Stimulated activated naive CD8-positive, alpha-beta T cell treated with anti-CD3 and anti-CD28 coated beads, Interleukin-15, amount 100 ng/mL, for 72 hours (primary cell): Measurements from ENCODE around the gene CLMN.

ENCODE experiments used
- ATAC-seq: fragments of 150-1000 bp; cut with Tn5 transposase; 2 replicates; pipeline ENCODE4 v1.10.0; 2021; ENCODE audit warnings: mild to moderate bottlenecking, moderate library complexity
- DNase-seq, 2 donors: peaks; one replicate each; pipeline ENCODE4 v3.0.0; 2021 to 2022
- H3K27ac Mint-ChIP-seq, 2 donors: one replicate each; pipeline ENCODE4 v1.8.0; 2022; ENCODE audit warnings: mild to moderate bottlenecking in 2 of 2, mixed read lengths in 2 of 2, moderate library complexity in 2 of 2
- H3K27me3 Mint-ChIP-seq: one replicate; pipeline ENCODE4 v1.8.0; 2022; ENCODE audit warnings: mixed read lengths
- H3K4me1 Mint-ChIP-seq: one replicate; pipeline ENCODE4 v1.8.0; 2022; ENCODE audit warnings: mild to moderate bottlenecking, mixed read lengths
- H3K4me3 Mint-ChIP-seq, 2 donors: one replicate each; pipeline ENCODE4 v1.8.0; 2022; ENCODE audit warnings: mild to moderate bottlenecking in 2 of 2, mixed read lengths in 2 of 2, moderate library complexity in 1 of 2
- H3K9me3 Mint-ChIP-seq, 2 donors: one replicate each; pipeline ENCODE4 v1.8.0; 2022; ENCODE audit warnings: mixed read lengths in 2 of 2

The CLMN gene

GRCh38 chr14:95318399-95319311 is 1.1 kb downstream of the CLMN start:
- no peak overlapping the region for H3K27ac Mint-ChIP-seq
- peaks cover 32% of the 10 kb centered on the region for H3K4me1 Mint-ChIP-seq
- H3K27me3 Mint-ChIP-seq, result peaks cover 65% of the 10 kb centered on the region
- ATAC-seq (no peak), DNase-seq (no peak)
- peak overlapping the region; percentile 74 to 81 for H3K4me3 Mint-ChIP-seq
- no peaks in the 10 kb centered on the region for H3K9me3 Mint-ChIP-seq

- Mint-ChIP-seq H3K4me1 (peaks cover 32% of the 10 kb centered on the region), H3K4me3 (no peak overlapping the region), H3K9me3 (no peaks in the 10 kb centered on the region), H3K27ac (no peak overlapping the region), H3K27me3 (peaks cover 64% of the 10 kb centered on the region)
- no peak for ATAC-seq
- DNase-seq, result no peak
Observed at GRCh38 chr14:95317817-95318343, 1.8 kb downstream of the CLMN start.

DNA sequence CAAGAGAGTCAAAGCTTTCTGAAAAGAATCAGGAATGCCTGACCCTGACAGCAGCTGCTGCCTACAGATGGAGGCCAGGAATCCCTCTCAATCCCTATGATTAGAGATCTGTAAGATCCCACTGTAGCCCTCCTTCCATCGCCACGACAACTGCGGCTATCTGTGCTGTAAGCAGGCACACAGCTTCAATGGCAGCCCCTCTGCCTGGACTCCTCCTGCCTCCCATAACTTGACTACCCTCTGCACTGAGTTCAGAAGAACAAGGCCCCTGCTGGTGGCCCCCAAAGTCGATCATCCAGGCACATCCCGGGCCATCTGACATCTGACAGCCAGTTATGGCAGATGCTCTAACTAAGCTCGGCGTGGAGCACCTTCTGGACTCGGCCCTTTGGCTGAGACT is 2.9 kb downstream of the CLMN start:
- DNase-seq, result no peak
- Mint-ChIP-seq H3K9me3 (no peaks in the 10 kb centered on the region), H3K27me3 (peaks cover 56% of the 10 kb centered on the region), H3K4me1 (peaks cover 32% of the 10 kb centered on the region), H3K27ac (no peak overlapping the region), H3K4me3 (no peak overlapping the region)
- no peak for ATAC-seq

- Mint-ChIP-seq H3K27ac (no peak overlapping the region), H3K9me3 (no peaks in the 10 kb centered on the region), H3K4me1 (peaks cover 32% of the 10 kb centered on the region), H3K27me3 (peaks cover 56% of the 10 kb centered on the region), H3K4me3 (no peak overlapping the region)
- DNase-seq, result no peak
- ATAC-seq, result no peak
Observed at GRCh38 chr14:95315579-95315978, 4.1 kb downstream of the CLMN start.

DNA sequence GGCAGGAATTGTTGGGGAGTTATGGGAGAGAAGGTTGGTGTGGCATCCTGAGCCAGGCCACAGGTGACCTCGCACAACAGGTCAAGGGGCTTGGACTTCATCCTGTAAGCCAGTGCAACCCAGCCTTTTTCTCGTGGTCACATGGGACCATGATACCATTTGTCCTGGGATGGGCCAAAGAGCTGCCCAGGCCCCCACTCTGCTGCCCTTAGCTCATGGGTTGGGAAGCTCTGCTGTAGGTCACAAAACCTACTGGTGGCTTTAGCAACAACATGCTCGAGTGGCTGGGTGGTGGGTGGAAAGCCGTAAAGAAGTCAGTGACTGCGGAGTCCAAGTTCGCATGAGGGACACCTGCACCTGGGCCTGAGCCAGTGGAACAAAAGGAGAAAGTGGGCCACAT is 4.6 kb downstream of the CLMN start:
- H3K4me1 Mint-ChIP-seq, result peaks cover 32% of the 10 kb centered on the region
- DNase-seq (no peak), ATAC-seq (no peak)
- H3K27me3 Mint-ChIP-seq, result peaks cover 56% of the 10 kb centered on the region
- no peak overlapping the region for H3K4me3 Mint-ChIP-seq
- no peaks in the 10 kb centered on the region for H3K9me3 Mint-ChIP-seq
- no peak overlapping the region for H3K27ac Mint-ChIP-seq

DNA sequence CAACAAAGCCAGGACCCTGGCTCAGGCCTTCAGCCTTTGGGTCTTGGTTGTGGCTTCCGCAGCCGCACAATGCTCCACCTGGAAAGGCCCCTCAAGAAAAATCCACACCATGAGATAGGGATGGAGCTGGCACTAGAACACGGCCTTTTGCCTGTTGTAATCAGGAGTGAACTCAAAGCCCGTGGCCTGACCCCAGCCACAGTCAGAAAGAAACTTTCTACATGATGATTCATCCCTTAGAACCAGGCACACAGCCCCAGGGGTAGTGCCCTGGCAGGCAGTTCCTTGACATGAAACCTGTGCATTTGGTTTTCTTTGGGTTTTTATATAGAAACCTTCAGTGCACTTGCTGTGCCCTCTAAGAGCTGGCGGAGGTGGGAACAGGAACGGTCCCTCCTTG is 5.1 kb downstream of the CLMN start:
- Mint-ChIP-seq H3K4me3 (peak overlapping the region; percentile 34 to 50), H3K27ac (peak overlapping the region in 1 of 2 donors; percentile 41), H3K4me1 (peaks cover 32% of the 10 kb centered on the region), H3K27me3 (peaks cover 55% of the 10 kb centered on the region), H3K9me3 (no peaks in the 10 kb centered on the region)
- DNase-seq (peak; percentile 48 to 75), ATAC-seq (peak; percentile 95)

GRCh38 chr14:95313707-95314106 is 6.0 kb downstream of the CLMN start:
- DNase-seq (no peak), ATAC-seq (no peak)
- Mint-ChIP-seq H3K9me3 (no peaks in the 10 kb centered on the region), H3K27ac (no peak overlapping the region), H3K4me1 (peaks cover 24% of the 10 kb centered on the region), H3K4me3 (no peak overlapping the region), H3K27me3 (peaks cover 46% of the 10 kb centered on the region)

- Mint-ChIP-seq H3K27me3 (peaks cover 41% of the 10 kb centered on the region), H3K27ac (no peak overlapping the region), H3K4me1 (peaks cover 18% of the 10 kb centered on the region), H3K4me3 (no peak overlapping the region), H3K9me3 (no peaks in the 10 kb centered on the region)
- DNase-seq, result no peak
- ATAC-seq, result no peak
Observed at GRCh38 chr14:95313190-95313589, 6.5 kb downstream of the CLMN start.

DNA sequence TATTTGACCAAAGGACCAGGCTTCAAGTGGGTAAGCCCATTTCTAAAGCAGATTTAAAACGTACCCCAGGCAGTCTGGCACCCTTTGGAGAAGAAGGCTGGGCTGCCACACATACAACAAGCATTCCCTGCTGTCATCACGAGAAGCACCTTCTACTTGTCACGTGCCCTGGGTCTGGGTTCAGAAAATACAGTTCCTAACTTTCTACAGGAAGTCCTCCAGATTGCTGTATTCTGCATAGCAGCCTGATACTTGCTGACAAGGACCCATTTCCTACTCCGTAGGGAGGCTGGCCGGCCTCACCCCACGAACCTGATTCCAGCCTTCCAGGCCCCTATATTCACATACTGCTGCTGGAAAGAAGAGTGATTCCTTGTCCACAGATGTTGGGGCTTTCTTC is 7.4 kb downstream of the CLMN start:
- no peak for DNase-seq
- H3K27ac Mint-ChIP-seq, result peak overlapping the region in 1 of 2 donors; percentile 1
- H3K9me3 Mint-ChIP-seq, result no peaks in the 10 kb centered on the region
- H3K4me3 Mint-ChIP-seq, result no peak overlapping the region
- peaks cover 32% of the 10 kb centered on the region for H3K27me3 Mint-ChIP-seq
- no peak for ATAC-seq
- peaks cover 15% of the 10 kb centered on the region for H3K4me1 Mint-ChIP-seq

DNA sequence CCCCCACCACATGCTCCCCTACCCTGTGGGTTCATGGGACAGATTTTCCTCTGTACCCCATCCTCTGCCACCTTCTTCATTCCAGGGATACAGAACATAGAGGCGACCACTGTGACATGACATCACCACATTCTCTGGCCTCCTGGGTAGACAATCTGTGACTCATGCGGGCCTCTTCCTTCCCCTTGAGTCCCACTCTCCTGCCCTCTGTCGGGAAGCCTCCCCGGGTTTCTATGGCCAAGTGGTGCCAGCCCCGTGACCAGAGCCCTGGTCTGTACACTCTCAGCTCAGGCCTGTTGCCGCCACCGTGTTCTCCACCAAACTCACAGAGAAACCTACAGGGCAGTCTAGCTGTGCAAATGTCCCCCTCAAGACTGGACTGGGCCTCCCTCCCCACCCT is 8.0 kb downstream of the CLMN start:
- no peaks in the 10 kb centered on the region for H3K9me3 Mint-ChIP-seq
- peak overlapping the region in 1 of 2 donors; percentile 80 for H3K27ac Mint-ChIP-seq
- ATAC-seq (no peak), DNase-seq (no peak)
- peaks cover 27% of the 10 kb centered on the region for H3K27me3 Mint-ChIP-seq
- H3K4me1 Mint-ChIP-seq, result peaks cover 15% of the 10 kb centered on the region
- H3K4me3 Mint-ChIP-seq, result no peak overlapping the region

DNA sequence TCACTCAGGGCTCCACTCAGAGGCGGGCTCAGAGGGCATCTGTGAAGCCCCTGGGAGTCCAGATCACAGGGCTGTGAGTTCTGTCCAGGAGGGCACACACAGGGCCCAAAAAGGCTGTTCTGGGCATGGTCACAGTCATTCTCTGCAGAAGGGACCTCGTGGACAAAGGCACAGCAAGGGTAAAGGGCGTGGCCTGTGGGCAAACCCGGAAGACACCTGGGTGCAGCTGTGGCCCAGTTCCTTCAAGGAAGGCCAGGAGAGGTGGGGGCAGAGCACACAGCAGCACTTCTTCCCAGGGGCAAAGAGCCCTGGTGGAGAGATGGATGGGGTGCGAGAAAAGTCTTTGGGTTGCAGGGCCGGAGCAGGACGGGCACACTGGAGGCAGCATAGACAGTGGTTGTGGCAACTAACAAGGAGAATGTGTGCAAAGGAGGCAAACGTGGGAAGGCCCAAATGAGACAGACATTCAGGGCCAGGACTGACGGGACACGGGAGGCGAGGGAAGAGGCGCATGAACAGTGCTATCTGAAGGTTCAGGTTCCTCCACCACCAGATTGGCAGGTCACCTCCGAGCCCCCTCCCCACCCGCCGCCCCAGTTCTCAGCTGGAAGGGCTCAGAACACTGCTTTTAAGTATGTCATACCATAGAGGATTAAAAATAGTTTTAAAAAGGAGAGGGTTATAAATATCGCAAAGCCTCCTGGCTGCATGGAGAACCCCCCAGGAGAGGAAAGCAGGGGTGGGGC is 8.9 kb downstream of the CLMN start:
- DNase-seq (no peak), ATAC-seq (no peak)
- peaks cover 24% of the 10 kb centered on the region for H3K27me3 Mint-ChIP-seq
- H3K27ac Mint-ChIP-seq, result no peak overlapping the region
- no peak overlapping the region for H3K4me3 Mint-ChIP-seq
- H3K4me1 Mint-ChIP-seq, result peaks cover 15% of the 10 kb centered on the region
- no peaks in the 10 kb centered on the region for H3K9me3 Mint-ChIP-seq

DNA sequence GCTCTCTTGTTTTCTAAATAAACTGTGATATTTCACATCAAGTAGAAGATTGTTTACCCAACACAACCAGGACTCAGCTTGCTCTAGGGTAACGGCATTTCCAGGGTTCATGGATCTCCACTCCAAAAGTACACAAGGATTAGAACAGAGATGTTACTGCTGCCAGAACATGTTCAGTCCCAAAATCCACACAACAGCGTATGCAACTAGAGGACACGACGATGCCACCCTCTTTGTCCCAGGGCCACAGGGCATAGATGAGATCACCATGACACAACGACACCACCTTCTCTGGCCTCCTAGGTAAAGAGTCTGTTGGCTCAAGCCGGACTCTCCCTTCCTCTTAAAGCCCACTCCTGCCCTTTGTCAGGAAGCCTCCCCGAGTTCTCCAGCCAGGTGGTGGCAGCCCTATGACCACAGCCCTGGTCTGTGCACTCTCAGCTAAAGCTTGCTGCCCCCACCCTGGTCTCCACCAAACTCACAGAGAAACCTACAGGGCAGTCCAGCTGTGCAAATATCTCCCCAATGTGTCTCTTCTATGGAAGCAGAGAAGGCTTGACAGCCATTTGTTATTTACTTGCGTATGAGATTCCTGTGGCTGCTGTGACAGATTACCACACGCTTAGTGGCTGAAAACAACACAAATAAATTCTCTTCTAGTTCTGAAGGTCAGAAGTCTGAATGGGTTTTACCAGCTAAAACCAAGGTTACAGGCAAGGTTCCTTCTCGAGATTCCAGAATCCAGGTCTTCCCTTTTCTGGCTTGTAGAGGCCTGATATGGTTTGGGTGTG is 10.3 kb downstream of the CLMN start:
- H3K4me1 Mint-ChIP-seq, result peaks cover 6% of the 10 kb centered on the region
- DNase-seq, result no peak
- no peak for ATAC-seq
- H3K4me3 Mint-ChIP-seq, result no peak overlapping the region
- H3K9me3 Mint-ChIP-seq, result no peaks in the 10 kb centered on the region
- H3K27ac Mint-ChIP-seq, result peak overlapping the region in 1 of 2 donors; percentile 15
- peaks cover 27% of the 10 kb centered on the region for H3K27me3 Mint-ChIP-seq

- H3K4me1 Mint-ChIP-seq, result no peaks in the 10 kb centered on the region
- no peaks in the 10 kb centered on the region for H3K9me3 Mint-ChIP-seq
- peaks cover 27% of the 10 kb centered on the region for H3K27me3 Mint-ChIP-seq
- no peak overlapping the region for H3K4me3 Mint-ChIP-seq
- no peak for ATAC-seq
- no peak for DNase-seq
- H3K27ac Mint-ChIP-seq, result no peak overlapping the region
Observed at GRCh38 chr14:95308073-95308472, 11.6 kb downstream of the CLMN start.

- ATAC-seq (no peak), DNase-seq (no peak)
- H3K27ac Mint-ChIP-seq, result no peak overlapping the region
- no peaks in the 10 kb centered on the region for H3K4me1 Mint-ChIP-seq
- H3K4me3 Mint-ChIP-seq, result no peak overlapping the region
- no peaks in the 10 kb centered on the region for H3K9me3 Mint-ChIP-seq
- H3K27me3 Mint-ChIP-seq, result peaks cover 27% of the 10 kb centered on the region
Observed at GRCh38 chr14:95307402-95308041, 12.2 kb downstream of the CLMN start.

GRCh38 chr14:95305940-95306339 is 13.8 kb downstream of the CLMN start:
- Mint-ChIP-seq H3K27ac (no peak overlapping the region), H3K4me3 (no peak overlapping the region), H3K9me3 (no peaks in the 10 kb centered on the region), H3K4me1 (no peaks in the 10 kb centered on the region), H3K27me3 (peaks cover 27% of the 10 kb centered on the region)
- no peak for DNase-seq
- ATAC-seq, result no peak
